MM.1S (cell line): Measurements from ENCODE around the gene SEL1L.

ENCODE experiments used
- DNase-seq: peaks from one replicate; pipeline ENCODE4 v3.0.0-alpha.2; 2015
- H2AFZ ChIP-seq: fragments of 300-600 bp; sonication (generic); 2 replicates; pipeline ENCODE4 v1.6.0; 2016; ENCODE audit warnings: antibody characterized with exemption, low read length
- H3F3A ChIP-seq: fragments of 300-600 bp; sonication (generic); 2 replicates; pipeline ENCODE4 v1.6.1; 2016; ENCODE audit warnings: mild to moderate bottlenecking, antibody characterized with exemption, low read length, moderate library complexity, mixed read lengths; ENCODE audit not compliant: insufficient read depth
- H3K27ac ChIP-seq: fragments of 300-600 bp; sonication (generic); 2 replicates; pipeline ENCODE4 v1.5.1; 2016; ENCODE audit warnings: mild to moderate bottlenecking, low read length
- H3K27me3 ChIP-seq: fragments of 300-600 bp; sonication (generic); replicated peaks from 2 replicates; pipeline ENCODE4 v1.6.0; 2016; ENCODE audit warnings: low read length; ENCODE audit not compliant: insufficient read depth
- H3K36me3 ChIP-seq: fragments of 300-600 bp; sonication (generic); replicated peaks from 2 replicates; pipeline ENCODE4 v1.6.1; 2016; ENCODE audit warnings: mild to moderate bottlenecking, low read length, mixed read lengths; ENCODE audit not compliant: insufficient read depth
- H3K4me1 ChIP-seq: fragments of 300-600 bp; sonication (generic); 2 replicates; pipeline ENCODE4 v1.6.1; 2016; ENCODE audit warnings: low read length, mixed read lengths
- H3K4me2 ChIP-seq: fragments of 300-600 bp; sonication (generic); 2 replicates; pipeline ENCODE4 v1.6.0; 2016; ENCODE audit warnings: low read depth, low read length
- H3K4me3 ChIP-seq: fragments of 300-600 bp; sonication (generic); 2 replicates; pipeline ENCODE4 v1.5.1; 2016; ENCODE audit warnings: low read length, mixed read lengths
- H3K79me2 ChIP-seq: fragments of 300-600 bp; sonication (generic); 2 replicates; pipeline ENCODE4 v1.6.1; 2016; ENCODE audit warnings: mixed run types, low read length, mixed read lengths
- H3K9ac ChIP-seq: fragments of 300-600 bp; sonication (generic); 2 replicates; pipeline ENCODE4 v1.6.1; 2016; ENCODE audit warnings: low read length, mixed read lengths
- H3K9me2 ChIP-seq: fragments of 300-600 bp; sonication (generic); replicated peaks from 2 replicates; pipeline ENCODE4 v1.6.1; 2016; ENCODE audit warnings: mild to moderate bottlenecking, low read length, mixed read lengths; ENCODE audit not compliant: insufficient read depth
- H3K9me3 ChIP-seq: fragments of 300-600 bp; sonication (generic); replicated peaks from 2 replicates; pipeline ENCODE4 v1.6.1; 2016; ENCODE audit warnings: mild to moderate bottlenecking, low read length, mixed read lengths; ENCODE audit not compliant: insufficient read depth
- H4K20me1 ChIP-seq: fragments of 300-600 bp; sonication (generic); 2 replicates; pipeline ENCODE4 v1.6.1; 2016; ENCODE audit warnings: mild to moderate bottlenecking, low read length, moderate library complexity, mixed read lengths; ENCODE audit not compliant: insufficient read depth
- CTCF ChIP-seq: fragments of 300-600 bp; sonication (generic); IDR thresholded peaks from 2 replicates; pipeline ENCODE4 v1.5.1; 2016; ENCODE audit warnings: antibody characterized with exemption, low read length, mixed read lengths
- EZH2 ChIP-seq: fragments of 300-600 bp; sonication (generic); optimal IDR thresholded peaks from 2 replicates; pipeline ENCODE3; 2017; ENCODE audit warnings: low read depth, mild to moderate bottlenecking, antibody characterized with exemption, low read length, mixed read lengths
- EZH2phosphoT487 ChIP-seq: fragments of 300-600 bp; sonication (generic); IDR thresholded peaks from 2 replicates; pipeline ENCODE4 v1.6.1; 2018; ENCODE audit warnings: antibody characterized with exemption, low read length

Gene SEL1L

GRCh38 chr14:81437244-81437643, 96.4 kb downstream of the SEL1L start:
- Histone ChIP-seq H3F3A (no peaks in the 10 kb centered on the region), H4K20me1 (no peaks in the 10 kb centered on the region), H3K4me3 (no peak overlapping the region), H3K36me3 (no peaks in the 10 kb centered on the region), H3K27ac (no peak overlapping the region), H3K4me2 (no peak overlapping the region), H2AFZ (no peak overlapping the region), H3K4me1 (0 out of 2 replicates have a peak, but pooled peaks cover 3% of the 10 kb centered on the region), H3K9ac (no peak overlapping the region), H3K27me3 (no peaks in the 10 kb centered on the region), H3K9me2 (no peaks in the 10 kb centered on the region), H3K79me2 (peaks cover 3% of the 10 kb centered on the region; the same call in 1 of the 2 replicates), H3K9me3 (no peaks in the 10 kb centered on the region)
- no peak for DNase-seq
- TF ChIP-seq EZH2phosphoT487 (no peak), EZH2 (no peak), CTCF (no peak)

GRCh38 chr14:81436296-81437138, 97.1 kb downstream of the SEL1L start:
- Histone ChIP-seq H3K4me1 (0 out of 2 replicates have a peak, but pooled peaks cover 3% of the 10 kb centered on the region), H3K9me3 (no peaks in the 10 kb centered on the region), H2AFZ (peak overlapping the region; percentile 56), H3K4me3 (peak overlapping the region; percentile 44; the same call in 1 of the 2 replicates), H4K20me1 (no peaks in the 10 kb centered on the region), H3K27ac (no peak overlapping the region), H3K36me3 (no peaks in the 10 kb centered on the region), H3K4me2 (peak overlapping the region; percentile 82), H3K9ac (no peak overlapping the region), H3F3A (no peaks in the 10 kb centered on the region), H3K27me3 (no peaks in the 10 kb centered on the region), H3K79me2 (peaks cover 3% of the 10 kb centered on the region; the same call in 1 of the 2 replicates), H3K9me2 (no peaks in the 10 kb centered on the region)
- peak; percentile 54 for DNase-seq
- TF ChIP-seq CTCF (no peak), EZH2phosphoT487 (no peak), EZH2 (no peak)

GRCh38 chr14:81435391-81436295, 98.0 kb downstream of the SEL1L start:
- H3K4me3 ChIP-seq = peak overlapping the region; percentile 53

More at GRCh38 chr14:81435391-81436295, 98.0 kb downstream of the SEL1L start:
- H3F3A ChIP-seq = no peaks in the 10 kb centered on the region
- peaks cover 3% of the 10 kb centered on the region; the same call in 1 of the 2 replicates for H3K79me2 ChIP-seq
- no peaks in the 10 kb centered on the region for H3K9me3 ChIP-seq
- H3K27me3 ChIP-seq = no peaks in the 10 kb centered on the region
- H2AFZ ChIP-seq = 0 out of 2 replicates have a peak overlapping the region, but pooled peaks have one; percentile 38
- no peak overlapping the region for H3K27ac ChIP-seq
- TF ChIP-seq EZH2 (no peak), EZH2phosphoT487 (no peak), CTCF (no peak)
- no peaks in the 10 kb centered on the region for H4K20me1 ChIP-seq
- 0 out of 2 replicates have a peak, but pooled peaks cover 3% of the 10 kb centered on the region for H3K4me1 ChIP-seq
- H3K36me3 ChIP-seq = no peaks in the 10 kb centered on the region
- no peak overlapping the region for H3K9ac ChIP-seq
- DNase-seq = peak; percentile 21
- H3K4me2 ChIP-seq = peak overlapping the region; percentile 50; the same call in 1 of the 2 replicates
- H3K9me2 ChIP-seq = no peaks in the 10 kb centered on the region
